Measurements from ENCODE around the gene FAM184B.

GRCh38 chr4:17650406-17650805 is 131.0 kb downstream of the FAM184B start:
- TF ChIP-seq CTCF (IDR thresholded peaks at IDR 0.05; ENCODE audit: low read length) (no peak), EZH2 (IDR thresholded peaks at IDR 0.05; ENCODE audit: borderline replicate concordance, low read length) (no peak)
